Activated T-cell treated with anti-CD3 and anti-CD28 coated beads for 1 hour (primary cell): ENCODE data around the gene ARHGAP26.

Experiments
- DNase-seq: peaks from one replicate; pipeline ENCODE4 v3.0.0-alpha.2; 2020; ENCODE audit warnings: low read depth

ARHGAP26 gene

DNA sequence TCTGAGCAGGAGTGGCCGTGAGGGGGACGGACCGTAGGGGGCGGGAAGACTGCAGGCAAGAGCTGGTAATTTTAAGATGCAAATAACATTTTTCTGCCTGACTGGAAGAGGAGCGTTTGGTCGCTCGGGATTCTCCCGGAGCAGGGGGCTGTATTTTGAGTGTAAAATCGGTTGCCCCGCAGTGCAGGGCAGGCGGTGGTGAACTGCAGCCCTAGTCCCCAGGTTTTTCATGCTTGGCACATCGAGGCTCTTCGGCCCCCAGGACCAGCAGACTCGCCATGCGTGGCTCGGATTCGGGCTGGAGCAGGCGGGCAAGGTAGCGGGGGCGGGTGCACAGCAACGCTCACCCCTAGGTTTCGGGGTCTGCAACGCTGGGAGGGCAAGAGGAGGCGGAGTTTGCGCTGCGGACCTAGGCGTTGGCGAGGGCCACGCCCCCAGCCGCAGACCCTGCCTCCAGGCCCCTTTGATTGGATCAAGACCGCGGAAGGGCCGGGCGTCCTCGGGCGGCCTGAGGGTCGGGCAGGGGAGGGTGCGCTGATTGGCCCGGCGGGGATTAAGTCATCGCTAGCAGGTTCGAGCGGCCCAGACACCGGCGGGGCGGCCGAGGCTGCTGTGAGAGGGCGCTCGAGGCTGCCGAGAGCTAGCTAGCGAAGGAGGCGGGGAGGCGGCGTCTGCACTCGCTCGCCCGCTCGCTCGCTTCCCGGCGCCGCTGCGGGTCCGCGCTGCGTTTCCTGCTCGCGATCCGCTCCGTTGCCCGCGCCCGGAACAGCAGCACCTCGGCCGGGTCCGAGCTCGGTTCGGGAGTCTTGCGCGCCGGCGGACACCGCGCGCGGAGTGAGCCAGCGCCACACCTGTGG, at the start of gene ARHGAP26:
TSS of gene ARHGAP26 (plus strand) at position 585 of the 857 bp plus-strand sequence. CDS start 385 bp downstream, outside the sequence.
- DNase-seq = peak; percentile 84

GRCh38 chr5:142720641-142721271, 49.4 kb upstream of the ARHGAP26 start:
- no peak for DNase-seq

GRCh38 chr5:142722146-142722545, 48.0 kb upstream of the ARHGAP26 start:
- DNase-seq = no peak

DNA sequence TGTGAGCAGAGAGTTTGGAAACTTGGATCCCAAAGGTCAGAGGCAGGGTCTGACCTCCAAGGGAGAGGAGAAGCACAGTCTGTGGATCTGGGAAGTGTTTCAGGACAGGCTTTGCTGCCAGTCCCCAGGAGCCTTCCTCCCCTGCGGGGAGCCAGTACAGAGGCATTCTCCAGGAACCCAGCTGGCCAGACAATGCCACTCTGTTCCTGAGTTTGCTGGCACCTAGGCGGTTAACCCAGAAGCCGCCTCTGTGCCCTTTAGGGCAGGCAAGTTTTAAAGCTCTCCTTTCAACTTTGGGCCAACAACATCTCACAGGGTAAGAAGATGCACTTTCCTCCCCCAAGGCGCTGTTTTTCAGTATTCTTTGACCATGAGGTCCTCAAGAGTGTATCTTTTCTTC, 47.3 kb upstream of the ARHGAP26 start:
- DNase-seq = no peak

DNA sequence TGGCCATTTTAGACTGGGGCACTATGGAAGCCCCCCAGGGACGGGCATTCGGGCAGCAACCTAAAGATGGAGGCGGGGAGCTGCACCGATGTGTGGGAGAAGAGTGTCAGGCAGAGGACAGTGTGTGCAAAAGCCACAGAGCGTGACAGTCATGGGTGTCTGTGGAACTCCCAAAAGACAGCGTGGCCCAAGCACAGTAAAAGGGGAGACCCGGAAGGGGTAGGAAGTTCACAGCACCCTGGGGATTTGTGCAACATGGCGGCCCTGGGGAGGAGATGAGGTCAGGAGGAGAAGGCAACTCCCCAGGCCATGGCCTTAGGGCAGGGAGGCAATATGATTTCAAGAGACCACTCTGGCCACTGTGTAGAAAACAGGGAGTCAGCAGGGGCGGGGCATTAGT, 45.4 kb upstream of the ARHGAP26 start:
- DNase-seq = no peak

- no peak for DNase-seq
Measured at GRCh38 chr5:142725231-142726187, 44.7 kb upstream of the ARHGAP26 start.

DNA sequence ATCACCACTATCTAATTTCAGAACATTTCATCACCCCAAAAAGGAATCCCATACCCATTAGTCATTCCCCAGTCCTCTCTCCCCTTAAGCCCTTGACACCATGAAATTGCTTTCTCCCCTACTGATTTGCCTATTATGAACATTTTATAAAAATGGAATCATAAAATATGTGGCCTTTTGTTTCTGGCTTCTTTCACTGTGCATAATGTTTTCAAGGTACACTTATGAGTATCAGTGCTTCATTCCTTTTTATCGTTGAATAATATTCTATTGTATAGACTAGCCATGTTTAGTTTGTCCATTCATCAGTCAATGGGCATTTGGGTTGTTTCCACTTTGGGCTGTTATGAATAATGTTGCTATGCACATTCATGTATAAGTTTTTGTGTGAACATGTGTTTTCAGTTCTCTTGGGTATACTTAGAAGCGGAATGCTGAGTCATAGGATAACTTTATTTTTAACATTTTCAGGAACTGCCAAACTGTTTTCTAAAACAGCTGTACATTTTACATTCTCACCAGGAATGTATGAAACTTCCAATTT, 43.9 kb upstream of the ARHGAP26 start:
- DNase-seq = no peak

GRCh38 chr5:142727735-142728047, 42.5 kb upstream of the ARHGAP26 start:
- DNase-seq = no peak

DNA sequence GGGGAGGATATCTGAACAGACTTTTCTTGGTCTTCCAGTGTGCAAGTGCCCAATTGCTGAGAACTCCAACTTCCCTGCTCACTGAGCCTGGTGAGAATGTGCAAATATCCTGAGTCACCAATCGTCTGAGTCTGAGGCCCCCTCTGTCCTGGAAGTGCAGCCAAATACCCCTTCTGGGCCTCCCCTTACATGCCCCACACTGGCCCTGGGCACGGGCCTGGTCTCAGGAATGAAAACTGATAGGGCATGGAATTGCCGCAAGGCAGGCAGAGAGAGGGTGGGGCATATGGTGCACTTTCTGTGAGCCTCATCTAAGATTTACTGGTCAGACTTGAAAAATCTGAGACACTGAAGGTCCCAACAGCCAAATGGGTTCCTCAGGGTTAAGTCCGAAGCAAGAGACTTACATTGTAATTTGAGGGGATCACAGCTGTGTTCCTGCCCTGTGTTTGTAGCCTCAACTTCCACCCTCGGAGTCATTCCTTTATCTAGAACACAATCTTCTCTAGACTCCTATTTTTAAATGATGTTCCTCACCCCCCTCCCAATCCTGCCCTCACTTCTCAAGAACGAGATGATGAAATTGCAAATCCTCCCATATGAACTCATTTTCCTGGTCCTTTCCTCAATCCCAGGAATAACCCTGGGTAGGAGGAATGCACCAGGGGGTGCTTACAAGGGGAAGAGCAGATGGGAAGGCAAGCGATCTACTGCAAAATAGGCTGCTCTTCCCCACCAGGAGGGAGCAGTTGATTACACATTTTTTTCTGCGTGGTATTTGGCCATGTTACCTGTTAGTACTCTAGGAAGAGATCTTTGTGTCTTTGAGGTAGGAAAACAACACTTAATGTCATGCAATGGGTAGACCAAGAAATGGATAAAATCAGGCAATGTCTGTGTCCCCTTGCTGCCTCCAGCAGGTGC, 34.6 kb upstream of the ARHGAP26 start:
- no peak for DNase-seq

- no peak for DNase-seq
Measured at GRCh38 chr5:142736247-142736632, 33.9 kb upstream of the ARHGAP26 start.

DNA sequence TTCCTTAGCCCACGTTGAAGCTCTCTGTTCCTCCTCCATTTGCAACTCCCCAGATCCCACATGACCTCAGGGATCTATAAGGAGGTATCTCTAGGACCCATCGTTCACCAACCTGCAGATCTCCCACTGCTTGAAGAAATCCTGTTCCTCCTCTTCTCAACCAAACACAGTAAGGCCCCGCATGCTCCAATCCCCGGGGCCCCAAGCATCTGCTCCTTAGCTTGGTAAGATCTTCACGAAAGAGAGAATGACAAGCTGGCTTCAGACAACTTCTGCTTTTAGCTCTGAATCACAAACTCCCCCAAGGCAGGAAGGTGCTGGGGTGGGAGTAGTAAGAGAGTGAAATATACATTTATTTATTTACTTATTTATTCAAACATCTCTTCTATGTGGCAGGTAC, 33.0 kb upstream of the ARHGAP26 start:
- DNase-seq = no peak

DNA sequence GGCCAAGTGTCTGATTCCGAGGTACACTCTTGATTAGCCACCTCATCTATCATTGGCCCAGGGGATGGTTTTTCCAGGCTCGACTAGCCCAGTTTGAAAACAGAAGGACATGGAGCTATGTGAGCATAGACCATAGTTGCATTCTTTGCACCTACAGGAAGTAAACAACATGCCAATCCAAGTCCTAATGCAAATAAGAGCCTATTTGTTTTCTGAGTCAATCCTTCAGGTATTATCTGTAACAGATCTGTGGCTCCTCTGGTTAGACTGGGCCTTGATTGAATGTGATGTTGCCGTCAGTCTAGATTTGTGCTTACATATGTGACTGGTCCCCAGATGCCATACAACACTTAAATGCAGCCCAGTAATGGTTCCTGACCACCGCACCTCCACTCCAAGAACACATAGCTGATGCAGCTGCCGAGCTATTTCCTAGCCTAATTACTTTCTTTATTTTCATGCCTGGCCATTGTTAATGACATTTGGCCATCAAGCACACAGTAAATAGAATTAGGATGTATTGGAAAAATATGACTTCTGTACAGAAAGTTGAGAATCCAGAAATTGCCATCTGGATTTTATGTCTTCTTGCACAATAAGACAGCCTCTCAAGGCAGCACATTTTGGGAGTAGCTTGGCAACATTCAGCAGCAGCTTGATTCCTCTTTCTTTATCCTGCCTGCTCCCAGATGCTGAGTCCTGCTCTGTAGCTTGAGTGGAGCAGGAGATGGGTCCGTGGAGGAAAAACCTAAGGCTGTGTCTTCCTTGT, 29.5 kb upstream of the ARHGAP26 start:
- no peak for DNase-seq

- no peak for DNase-seq
Measured at GRCh38 chr5:142743592-142744441, 26.4 kb upstream of the ARHGAP26 start.

- DNase-seq = no peak
Measured at GRCh38 chr5:142745268-142745667, 24.9 kb upstream of the ARHGAP26 start.

- DNase-seq = no peak
Measured at GRCh38 chr5:142746532-142747433, 23.4 kb upstream of the ARHGAP26 start.

DNA sequence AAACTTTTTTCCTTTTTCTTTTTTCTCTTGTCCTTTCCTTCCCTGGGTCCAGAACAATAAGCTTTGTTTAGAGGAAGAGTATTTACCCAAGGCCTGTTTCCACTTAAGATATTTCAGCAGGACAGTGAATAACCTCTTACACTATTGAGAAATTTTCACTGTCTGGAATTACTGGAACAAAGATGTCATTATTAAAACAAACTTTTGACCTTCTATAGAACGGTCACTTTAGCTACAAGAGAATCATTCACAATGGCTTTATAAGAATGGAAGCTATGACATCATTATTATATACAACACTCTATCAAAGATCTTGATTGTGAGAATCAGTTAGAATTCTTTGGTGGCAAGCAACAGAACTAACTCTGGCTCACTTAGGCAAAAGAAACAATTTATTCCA, 22.0 kb upstream of the ARHGAP26 start:
- DNase-seq = no peak

GRCh38 chr5:142748568-142749249, 21.5 kb upstream of the ARHGAP26 start:
- DNase-seq = peak; percentile 46

- no peak for DNase-seq
Measured at GRCh38 chr5:142749321-142749720, 20.9 kb upstream of the ARHGAP26 start.
